Femur (tissue), 1 donor: ENCODE data around the gene GUCY1A2.

ENCODE experiments used
- DNase-seq: peaks from one replicate; pipeline ENCODE4 v3.0.0-alpha.2; 2017

Gene GUCY1A2

DNA sequence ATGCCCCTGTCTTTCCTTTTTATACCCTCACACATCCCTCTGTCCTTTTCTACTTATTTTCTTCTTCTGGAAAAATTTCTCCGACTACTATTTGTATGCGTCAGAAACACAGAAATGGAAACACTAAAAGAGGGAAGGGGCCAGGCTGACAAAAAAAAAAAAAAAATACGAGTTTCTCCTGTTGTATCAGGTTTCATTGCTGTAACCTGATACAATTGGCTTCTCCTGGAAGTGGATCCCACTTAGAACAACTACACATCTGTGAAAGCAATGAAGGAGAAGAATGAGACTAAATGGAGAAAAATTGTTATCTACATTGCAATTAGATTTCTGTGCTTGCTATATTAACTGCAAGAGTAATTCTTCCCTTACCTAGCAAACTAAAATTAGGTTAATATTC is 393.9 kb downstream of the GUCY1A2 start:
- no peak for DNase-seq
